HG02938 (cell line): ENCODE measurements around the gene TSPAN12.
"Not testable (repeated sequence)": the region's sequence is repeated elsewhere in the genome, so short reads cannot be mapped to it uniquely, and the experiment has no call there.

ENCODE experiments used
- ATAC-seq: cut with Tn5 transposase; IDR thresholded peaks from one replicate; pipeline ENCODE4 v1.9.1; 2021; ENCODE audit warnings: mild to moderate bottlenecking, moderate library complexity; ENCODE audit not compliant: unreplicated experiment

Gene TSPAN12, protein sequence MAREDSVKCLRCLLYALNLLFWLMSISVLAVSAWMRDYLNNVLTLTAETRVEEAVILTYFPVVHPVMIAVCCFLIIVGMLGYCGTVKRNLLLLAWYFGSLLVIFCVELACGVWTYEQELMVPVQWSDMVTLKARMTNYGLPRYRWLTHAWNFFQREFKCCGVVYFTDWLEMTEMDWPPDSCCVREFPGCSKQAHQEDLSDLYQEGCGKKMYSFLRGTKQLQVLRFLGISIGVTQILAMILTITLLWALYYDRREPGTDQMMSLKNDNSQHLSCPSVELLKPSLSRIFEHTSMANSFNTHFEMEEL

DNA sequence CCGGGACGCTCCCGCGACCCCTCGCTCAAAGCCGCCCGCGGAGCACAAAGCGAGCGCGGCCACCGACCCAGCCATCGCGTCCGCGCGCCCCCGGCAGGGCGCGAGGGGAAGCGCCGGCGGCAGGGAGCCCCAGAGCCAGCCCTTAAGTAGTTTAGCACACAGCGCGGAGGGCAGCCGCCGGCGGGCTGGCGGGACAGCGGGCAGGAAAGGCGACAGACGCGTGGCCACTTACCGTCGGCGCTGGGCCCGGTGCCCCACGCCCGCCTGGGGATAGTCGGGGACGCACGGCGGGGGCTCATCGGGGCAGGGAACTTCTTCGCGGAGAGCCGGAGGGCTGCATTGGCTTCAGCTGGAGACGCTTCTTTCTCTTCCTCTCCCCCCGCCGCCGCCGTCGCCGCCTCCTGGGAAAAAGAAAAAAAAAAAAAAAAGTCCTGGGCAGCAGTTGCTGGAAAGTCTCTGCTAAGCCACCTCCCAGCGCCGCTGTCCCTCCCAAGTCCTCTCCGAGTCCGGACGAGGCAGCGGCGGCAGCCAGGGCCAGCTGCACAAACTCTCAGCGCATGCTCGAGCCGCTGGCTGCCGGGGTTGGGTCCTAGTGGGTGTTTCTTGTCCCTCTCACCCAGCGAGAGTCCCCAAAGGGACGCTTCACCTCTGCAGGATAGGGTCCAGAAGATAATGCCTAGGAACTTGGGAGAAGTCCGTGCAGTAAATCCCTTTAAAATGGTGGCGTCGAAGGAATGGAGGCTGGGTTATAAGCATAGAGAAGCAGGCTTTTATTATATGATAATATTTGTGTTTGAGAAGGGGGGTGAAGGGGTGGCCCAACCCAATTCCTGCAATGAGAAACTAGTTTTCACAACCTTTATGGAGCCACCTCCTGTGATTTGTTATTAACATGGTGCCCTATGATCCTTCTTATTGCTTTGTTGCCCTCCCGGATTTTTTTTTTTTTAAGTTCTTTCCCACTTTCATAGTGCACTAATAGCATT, at the start of gene TSPAN12:
Gene TSPAN12, minus strand, starts transcription at position 557 of the 986 bp plus-strand sequence. CDS start 1,381 bp downstream, outside the sequence.
- peak; percentile 74 for ATAC-seq

DNA sequence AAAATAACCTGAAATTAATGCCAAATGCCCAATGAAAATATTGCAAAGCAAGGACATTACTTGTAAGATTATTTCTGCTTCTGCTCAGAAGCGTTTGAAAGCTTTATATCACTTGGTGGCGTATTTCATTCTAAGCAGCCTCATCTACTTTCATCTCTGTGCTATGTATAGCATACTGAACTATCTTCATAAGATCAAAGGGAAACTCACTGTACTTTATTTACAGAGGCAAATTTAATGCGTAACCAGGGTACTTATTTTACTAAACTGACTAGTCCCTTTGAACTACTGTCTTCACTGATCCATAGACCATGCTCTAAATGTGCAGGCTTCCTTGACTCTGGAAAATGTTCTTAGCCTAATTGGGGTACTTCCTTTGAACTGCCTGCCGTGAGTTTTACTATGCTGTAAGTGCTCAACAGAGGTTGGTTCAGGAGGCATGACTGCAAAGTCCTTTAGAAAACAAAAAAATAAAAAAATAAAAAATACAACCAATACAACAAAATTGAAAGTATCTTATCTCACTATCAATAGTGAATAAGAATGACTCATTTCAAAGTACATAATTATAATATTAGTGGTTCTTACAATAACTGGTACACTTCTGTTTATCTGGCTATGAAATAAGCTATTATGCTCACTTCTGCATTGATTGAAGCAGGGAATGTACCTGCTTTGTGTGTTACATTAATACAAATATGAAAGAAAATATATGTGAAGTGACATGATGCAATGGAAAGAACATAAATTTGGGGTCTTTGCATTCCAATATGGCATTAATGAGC, 41.0 kb upstream of the TSPAN12 start:
- peak; percentile 70 for ATAC-seq

DNA sequence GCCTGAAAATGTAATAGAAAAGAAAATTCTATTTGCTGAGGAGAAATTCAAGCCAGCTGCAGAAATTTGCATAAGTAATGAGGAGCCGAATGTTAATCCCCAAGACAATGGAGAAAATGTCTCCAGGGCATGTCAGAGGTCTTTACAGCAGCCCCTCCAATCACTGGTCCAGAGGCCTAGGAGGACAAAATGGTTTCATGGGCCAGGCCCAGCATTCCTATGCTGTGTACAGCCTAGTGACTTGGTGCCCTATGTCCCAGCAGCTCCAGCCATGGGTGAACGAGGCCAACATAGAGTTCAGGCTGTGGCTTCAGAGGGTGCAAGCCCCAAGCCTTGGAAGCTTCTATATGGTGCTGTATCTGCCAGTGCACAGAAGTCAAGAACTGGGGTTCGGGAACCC, 37.3 kb upstream of the TSPAN12 start:
- not testable (repeated sequence) for ATAC-seq

DNA sequence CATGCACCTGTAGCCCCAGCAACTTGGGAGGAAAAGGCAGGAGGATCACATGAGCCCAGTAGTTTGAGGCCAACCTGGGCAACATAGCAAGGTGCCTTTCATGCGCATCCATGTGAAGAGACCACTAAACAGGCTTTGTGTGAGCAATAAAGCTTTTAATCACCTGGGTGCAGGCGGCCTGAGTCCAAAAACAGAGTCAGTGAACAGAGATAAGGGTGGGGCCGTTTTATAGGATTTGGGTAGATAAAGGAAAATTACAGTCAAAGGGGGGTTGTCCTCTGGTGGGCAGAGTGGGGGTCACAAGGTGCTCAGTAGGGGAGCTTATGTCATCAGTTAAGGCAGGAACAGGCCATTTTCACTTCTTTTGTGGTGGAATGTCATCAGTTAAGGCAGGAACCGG, 27.7 kb upstream of the TSPAN12 start:
- not testable (repeated sequence) for ATAC-seq

DNA sequence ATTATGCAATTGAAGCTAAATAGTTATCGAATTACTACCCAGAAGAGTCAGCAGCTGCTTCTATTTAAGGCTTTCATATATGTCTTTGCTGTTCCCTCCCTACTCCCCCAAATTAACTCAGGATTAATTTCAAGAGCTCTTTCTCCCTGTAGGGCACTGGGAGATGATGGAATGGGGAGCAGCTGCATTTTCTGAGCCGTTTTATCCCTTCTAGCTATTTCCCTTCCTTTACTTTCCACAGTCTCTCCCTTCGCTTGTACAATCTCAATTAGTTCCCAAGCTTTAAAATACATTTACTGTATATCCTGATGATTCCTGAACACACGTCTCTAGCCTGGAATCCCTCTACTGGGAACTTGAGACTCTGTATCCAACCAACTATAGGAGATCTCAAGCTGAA, 19.8 kb upstream of the TSPAN12 start:
- no peak for ATAC-seq

DNA sequence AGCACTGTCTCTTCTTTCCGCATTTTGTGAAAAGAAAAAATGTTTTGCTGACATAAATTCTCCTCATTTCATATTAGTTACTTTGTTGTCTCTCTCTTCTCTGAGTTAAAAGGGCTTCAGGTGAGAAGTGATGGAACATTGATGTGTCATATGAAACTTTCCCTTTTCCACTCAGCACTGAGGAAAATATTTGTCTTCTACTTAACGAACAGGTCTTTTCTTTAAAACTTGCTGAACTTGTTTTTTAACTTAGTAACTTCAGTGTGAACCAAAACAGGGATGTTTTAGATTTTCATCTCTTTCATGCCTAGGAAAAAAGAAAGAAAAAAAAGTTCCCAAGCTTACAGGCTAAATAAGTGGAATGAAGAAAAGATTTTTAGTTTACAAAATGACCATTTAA, 19.0 kb upstream of the TSPAN12 start:
- ATAC-seq = no peak

DNA sequence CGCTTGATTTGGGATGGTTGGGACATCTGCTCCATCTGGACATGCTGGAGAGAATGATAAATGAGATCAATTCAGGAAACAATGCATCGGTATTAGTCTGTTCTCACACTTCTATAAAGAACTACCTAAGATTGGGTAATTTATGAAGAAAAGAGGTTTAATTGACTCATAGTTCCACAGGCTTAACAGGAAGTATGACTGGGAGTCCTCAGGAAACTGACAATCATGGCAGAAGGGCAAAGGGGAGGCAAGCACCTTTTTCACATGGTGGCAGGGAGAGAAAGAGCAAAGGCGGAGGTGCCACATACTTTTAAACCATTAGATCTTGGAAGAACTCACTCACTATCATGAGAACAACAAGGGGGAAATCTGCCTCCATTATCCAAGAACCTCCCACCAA, 16.8 kb upstream of the TSPAN12 start:
- ATAC-seq = no peak

DNA sequence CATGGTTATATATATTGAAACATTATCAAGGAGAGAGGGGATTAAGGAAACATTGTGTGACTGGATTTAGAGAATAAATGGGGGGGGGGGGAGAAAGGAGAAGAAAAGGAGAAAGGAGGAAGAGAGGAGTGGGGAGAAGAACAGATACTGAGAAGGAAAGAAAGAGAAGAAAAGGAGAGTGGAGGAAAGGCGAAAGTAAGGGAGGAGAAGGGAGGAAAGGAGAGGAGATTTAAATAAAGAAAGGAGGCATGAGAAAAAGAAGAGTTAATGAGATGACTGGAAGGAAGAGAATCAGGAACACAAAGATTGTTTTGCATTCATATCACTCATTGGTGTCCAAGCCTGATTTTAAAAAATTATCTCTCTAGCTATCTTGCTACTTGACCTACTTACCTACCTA, 16.1 kb upstream of the TSPAN12 start:
- ATAC-seq = no peak

DNA sequence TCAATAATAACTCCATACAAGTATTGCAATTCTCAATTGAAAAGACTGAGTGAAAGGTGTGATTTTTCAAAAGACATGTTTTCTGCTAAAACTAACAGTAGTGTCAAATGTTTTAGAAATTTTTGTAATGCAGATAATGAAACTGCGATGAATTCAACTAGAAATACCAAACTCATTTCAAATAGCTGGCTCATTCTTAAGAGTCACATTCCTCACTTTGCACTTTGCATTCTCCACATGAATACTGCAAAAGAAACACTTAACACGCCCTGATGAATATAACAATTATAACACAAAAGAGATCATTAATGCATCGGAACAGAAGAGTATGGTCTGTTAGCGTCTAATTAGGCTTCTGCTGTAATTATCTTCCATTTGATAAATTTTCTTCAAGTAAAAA, 15.5 kb upstream of the TSPAN12 start:
- no peak for ATAC-seq

DNA sequence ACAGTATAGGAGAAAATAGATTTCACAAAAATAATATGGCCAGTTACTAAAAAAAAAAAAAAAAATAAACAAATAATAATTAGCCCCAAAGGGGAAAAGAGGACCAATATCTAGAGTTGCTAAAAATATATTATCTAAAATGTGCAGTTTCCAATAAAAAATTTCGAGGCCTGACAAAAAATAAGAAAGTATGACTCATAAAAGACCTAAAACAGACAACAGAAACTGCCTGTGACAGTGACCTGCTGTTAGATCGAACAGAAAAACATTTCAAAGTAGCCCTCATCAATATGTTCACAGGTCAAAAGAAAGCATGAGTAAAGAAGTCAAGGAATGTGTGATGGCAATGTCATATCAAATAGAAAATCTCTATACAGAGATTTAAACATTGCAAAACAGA, 11.8 kb upstream of the TSPAN12 start:
- peak; percentile 71 for ATAC-seq

DNA sequence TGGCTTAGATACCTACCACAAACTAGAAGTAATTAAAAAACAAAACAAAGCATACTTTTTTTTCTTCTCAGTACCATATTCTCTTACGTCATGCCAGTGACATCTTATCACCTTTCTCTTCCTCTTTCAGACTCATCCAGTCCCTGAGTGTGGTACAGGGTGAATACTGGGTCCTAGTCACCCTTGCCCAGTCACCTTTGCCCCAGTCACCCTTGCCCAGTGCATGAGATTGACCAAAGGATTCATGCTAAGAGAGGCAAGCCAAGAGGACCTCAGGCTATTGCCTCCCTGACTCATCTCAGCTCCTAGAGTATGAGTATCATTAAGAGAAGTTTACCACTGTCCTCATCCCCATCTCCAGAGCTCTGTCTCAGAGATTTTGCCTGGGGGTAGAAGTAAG, 10.0 kb upstream of the TSPAN12 start:
- ATAC-seq = peak; percentile 51

DNA sequence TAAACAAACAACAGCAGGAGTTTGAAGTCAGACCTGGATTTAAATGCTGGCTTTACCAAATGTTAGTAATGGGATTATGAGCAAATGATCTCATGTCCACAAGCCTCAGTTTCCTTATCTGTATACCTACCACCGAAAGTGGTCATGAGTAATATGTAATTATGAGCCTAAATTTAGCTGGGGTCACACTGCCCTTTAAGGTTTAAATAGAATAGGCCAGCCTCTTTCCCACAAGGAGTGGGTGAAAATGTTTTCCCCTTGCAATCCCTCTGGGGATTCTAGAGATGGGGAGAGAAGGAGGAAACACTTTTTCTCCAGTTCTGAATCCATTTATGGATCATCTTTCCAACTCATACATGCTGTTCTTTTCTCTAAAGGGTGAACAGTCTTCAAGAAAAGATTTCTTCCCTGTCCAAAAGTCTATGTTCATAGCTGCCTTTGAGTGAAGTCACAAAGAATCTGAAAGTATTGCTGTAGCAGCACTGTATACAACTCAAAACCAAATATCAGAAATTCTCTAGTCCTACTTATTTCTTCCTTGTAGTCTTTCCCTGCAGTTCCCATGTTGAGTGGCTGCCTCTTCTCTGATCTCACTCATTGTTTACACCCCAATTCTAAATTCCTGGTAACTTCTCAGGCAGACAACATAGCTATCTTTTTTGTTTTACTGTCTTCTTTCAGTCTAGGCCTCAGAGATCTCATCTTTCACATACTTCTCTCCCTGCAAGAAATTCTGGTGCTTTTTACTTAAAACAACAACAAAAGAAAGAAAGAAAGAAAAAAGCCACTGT, 7.4 kb upstream of the TSPAN12 start:
- no peak for ATAC-seq

DNA sequence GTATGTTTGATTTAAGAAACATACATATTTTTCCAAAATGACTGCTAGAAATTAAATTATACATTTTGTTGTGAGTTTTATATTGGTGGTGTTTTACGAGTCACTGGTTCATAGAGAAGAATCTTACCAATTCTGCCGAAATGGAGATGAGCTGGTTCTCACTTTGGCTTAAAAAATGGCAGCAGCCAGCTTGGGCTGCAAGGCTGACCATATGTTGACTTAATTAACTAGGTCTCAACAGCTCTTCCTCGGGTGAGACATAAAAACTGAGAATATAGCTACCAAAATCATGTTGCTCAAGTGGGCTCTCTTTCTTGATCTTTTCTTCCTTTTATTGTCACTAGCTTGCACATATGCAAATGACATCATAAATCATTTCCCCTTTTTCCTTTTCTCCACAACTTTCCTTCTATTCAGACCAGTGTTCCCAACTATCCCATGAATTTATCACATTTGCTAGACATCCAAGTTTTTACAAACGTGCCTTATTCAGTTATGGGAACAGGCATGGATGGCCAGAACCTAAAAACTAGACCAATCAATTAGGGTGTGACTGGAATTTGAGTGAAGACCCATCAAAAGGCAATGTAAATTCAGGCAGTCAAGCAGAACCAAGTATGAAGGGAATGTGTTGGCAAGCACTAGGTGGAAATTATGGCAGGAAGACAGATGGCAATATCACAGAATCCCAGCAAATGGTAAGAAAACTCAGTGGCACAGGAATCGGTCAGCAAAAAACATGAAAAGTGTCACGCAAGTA, 6.4 kb upstream of the TSPAN12 start:
- ATAC-seq = no peak

DNA sequence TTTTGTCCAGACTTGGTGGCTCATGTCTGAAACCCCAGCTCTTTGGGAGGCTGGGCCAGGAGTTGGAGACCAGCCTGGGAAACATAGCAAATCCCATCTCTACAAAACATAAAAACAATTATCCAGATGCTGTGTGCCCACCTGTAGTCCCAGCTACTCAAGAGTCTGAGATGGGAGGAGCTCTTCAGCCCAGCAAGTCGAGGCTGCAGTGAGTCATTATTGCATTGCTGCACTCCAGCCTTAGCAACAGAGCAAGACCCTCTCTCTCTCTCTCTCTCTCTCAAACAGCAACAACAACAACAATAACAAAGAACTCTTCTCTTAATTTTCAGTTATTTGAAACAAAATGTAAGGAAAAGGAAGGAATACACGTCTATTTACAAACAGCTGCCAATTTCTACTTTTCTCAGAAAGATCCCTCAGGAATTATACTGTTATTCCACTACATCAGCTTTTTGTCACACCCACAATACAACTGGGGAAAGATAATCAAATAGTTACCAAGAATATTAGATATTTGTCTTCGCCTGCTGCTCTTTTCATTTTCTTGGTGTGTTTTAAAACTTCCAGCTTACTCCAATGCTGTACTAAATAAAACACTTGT, 5.1 kb upstream of the TSPAN12 start:
- ATAC-seq = no peak

DNA sequence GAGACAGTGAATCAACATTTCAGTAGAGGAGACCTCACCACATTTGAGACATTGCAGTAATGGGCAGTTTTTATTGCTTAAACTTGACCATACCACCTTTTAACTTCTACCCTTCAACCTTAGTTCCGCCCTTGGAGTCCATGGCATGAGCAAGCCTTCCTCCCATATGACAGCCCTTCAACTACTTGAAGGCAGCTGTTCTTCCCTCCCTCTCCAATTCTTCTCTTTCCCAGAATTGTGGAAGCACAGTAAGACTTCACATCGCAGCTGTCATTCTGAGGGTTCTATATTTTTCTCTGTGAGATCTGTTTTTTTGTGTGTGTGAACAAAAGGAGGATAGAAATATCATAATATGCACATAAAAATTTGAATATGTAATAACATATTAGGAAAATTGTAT, 2.2 kb upstream of the TSPAN12 start:
- ATAC-seq = no peak

DNA sequence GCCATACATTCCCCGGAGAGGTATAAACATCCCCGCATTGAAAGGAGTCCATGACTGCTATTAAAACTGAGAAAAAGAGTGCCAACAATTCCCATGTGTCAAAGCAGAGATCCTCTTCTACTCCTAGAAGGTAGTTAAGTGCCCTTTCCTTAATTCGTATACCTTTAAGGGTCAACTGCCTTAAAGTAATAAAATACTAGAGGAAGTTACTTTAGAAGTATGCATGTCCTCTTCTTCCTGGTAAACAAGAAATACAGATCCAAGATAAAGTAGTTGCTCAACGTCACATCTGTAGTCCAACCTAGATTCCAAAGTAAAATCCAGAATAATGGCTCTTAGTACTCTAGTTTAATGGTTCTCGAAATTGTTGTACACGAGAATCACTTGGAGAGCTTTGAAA, 1.5 kb upstream of the TSPAN12 start:
- no peak for ATAC-seq

DNA sequence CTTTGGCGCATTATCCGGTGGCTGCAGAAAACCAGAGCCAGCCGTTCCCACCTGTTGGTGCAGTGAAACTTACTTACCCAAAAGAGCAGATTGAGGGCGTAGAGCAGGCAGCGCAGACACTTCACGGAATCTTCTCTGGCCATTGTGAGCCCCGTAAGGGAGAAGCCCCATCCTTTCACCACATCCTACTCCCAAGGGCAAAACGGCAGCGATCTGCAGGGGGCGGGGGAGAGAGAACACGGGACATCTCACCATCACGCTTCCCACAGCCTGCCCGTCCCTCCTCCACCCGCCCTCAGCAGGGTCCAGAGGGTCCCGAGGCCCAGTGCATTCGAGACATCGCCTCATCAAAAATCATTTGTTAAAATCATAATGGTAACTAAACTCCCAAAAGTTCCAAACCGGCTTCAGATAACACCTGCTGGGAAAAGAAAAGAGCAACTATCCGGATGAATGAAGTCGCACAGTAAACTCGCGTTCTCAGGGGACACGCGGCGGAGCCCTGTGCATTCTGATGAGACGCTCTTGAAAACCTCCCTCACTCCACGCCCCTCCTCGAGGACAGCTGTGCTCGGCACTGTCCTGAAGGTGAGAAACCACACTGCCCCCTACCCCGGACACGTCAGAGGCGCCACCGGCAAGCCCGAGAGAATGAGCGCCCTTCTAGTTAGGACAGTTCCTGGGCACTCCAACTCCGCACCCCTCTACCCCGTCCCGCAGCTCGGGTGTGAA, 1.2 kb downstream of the TSPAN12 start:
- peak; percentile 75 for ATAC-seq

DNA sequence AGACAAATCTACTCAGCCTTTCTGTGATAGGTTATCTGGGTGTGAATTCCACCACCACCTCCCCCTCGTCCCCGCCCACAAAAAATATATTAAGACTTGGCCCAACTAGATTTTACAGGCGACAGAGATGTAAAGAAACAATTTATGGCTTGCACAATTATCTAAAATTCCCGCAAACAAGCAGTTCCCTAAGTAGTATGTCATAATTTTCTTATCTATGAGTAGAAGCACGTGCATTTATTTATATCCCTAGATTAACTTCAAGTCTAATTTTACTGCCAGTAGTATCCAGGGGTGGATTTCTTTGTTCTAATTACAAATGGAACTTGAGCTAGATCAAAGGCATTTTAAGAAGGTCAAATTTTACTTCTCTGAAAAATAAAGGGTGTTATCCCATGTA, 1.7 kb downstream of the TSPAN12 start:
- no peak for ATAC-seq

DNA sequence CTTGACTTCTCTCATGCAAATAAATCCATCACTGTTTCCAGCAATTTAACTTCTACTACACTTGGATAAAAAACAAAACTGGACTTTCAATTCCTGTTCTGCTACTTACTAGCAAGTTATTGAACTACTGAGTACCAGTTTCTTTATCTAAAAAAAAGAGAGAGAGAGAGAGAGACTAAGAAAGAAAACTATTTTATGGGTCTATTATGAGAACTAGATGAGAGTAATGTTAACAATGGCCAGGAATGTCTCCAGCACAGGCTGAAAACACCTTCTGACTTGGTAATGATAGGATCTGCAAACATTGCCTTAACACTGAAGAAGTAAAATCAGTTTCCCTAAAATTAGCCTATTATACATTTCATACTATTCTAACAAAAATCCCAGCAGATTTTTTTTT, 5.2 kb downstream of the TSPAN12 start:
- no peak for ATAC-seq
